ENCODE data around the gene TSPAN7. TPM values are rescaled to one million over a fixed set of nuclear protein-coding genes. Genes with fewer than 3 reads are reported as not detected.

TSPAN7 gene
- total and polyA plus RNA-seq, 4 donors = 6.2 to 71.1 (median 23.7) TPM

GRCh38 chrX:38627683-38628082, 66.3 kb downstream of the TSPAN7 start:
- H3K27ac ChIP-seq (ENCODE audit: low read depth in 1 of 2, low read length in 2 of 2) = no peak overlapping the region
- no peak overlapping the region for H3K4me3 ChIP-seq (ENCODE audit: low read length in 2 of 2)
- H3K4me1 ChIP-seq (ENCODE audit: control insufficient read depth in 1 of 2, insufficient read depth in 2 of 2, low read length in 2 of 2) = no peaks in the 10 kb centered on the region
- no peaks in the 10 kb centered on the region for H3K9me3 ChIP-seq (ENCODE audit: control insufficient read depth, low read length)
- intact Hi-C loops (cut with DNase I) = no loop called here
- DNase-seq (no peak), ATAC-seq (ENCODE audit: low FRiP score) (no peak)
- no peaks in the 10 kb centered on the region for H3K36me3 ChIP-seq (ENCODE audit: control insufficient read depth in 1 of 2, insufficient read depth in 2 of 2, low read length in 1 of 2)
- no peaks in the 10 kb centered on the region for H3K27me3 ChIP-seq (ENCODE audit: control insufficient read depth in 1 of 2, insufficient read depth in 2 of 2, low read length in 1 of 2)

GRCh38 chrX:38628587-38628986, 67.2 kb downstream of the TSPAN7 start:
- Histone ChIP-seq H3K4me1 (ENCODE audit: control insufficient read depth in 1 of 2, insufficient read depth in 2 of 2, low read length in 2 of 2) (no peaks in the 10 kb centered on the region), H3K27ac (ENCODE audit: low read depth in 1 of 2, low read length in 2 of 2) (no peak overlapping the region), H3K9me3 (ENCODE audit: control insufficient read depth, low read length) (no peaks in the 10 kb centered on the region), H3K4me3 (ENCODE audit: low read length in 2 of 2) (no peak overlapping the region), H3K27me3 (ENCODE audit: control insufficient read depth in 1 of 2, insufficient read depth in 2 of 2, low read length in 1 of 2) (no peaks in the 10 kb centered on the region), H3K36me3 (ENCODE audit: control insufficient read depth in 1 of 2, insufficient read depth in 2 of 2, low read length in 1 of 2) (no peaks in the 10 kb centered on the region)
- intact Hi-C loops (cut with DNase I) = no loop called here
- DNase-seq (no peak), ATAC-seq (ENCODE audit: low FRiP score) (no peak)

- Histone ChIP-seq H3K36me3 (ENCODE audit: control insufficient read depth in 1 of 2, insufficient read depth in 2 of 2, low read length in 1 of 2) (no peaks in the 10 kb centered on the region), H3K4me3 (ENCODE audit: low read length in 2 of 2) (no peak overlapping the region), H3K27me3 (ENCODE audit: control insufficient read depth in 1 of 2, insufficient read depth in 2 of 2, low read length in 1 of 2) (no peaks in the 10 kb centered on the region), H3K9me3 (ENCODE audit: control insufficient read depth, low read length) (no peaks in the 10 kb centered on the region), H3K4me1 (ENCODE audit: control insufficient read depth in 1 of 2, insufficient read depth in 2 of 2, low read length in 2 of 2) (no peaks in the 10 kb centered on the region), H3K27ac (ENCODE audit: low read depth in 1 of 2, low read length in 2 of 2) (no peak overlapping the region)
- no peak for ATAC-seq (ENCODE audit: low FRiP score)
- 74 to 76% methylated on average over 2 of the region's 2 CpGs for WGBS, 2 donors
- no peak for DNase-seq
- intact Hi-C loops (cut with DNase I) = no loop called here
These were observed 71.2 kb downstream of the TSPAN7 start for GRCh38 chrX:38632516-38632915.

GRCh38 chrX:38634665-38635064, 73.3 kb downstream of the TSPAN7 start:
- H3K27me3 ChIP-seq (ENCODE audit: control insufficient read depth in 1 of 2, insufficient read depth in 2 of 2, low read length in 1 of 2) = no peaks in the 10 kb centered on the region
- WGBS, 2 donors = 78 to 97% methylated on average over 2 of the region's 2 CpGs
- H3K9me3 ChIP-seq (ENCODE audit: control insufficient read depth, low read length) = no peaks in the 10 kb centered on the region
- intact Hi-C loops (cut with DNase I) = no loop called here
- H3K27ac ChIP-seq (ENCODE audit: low read depth in 1 of 2, low read length in 2 of 2) = no peak overlapping the region
- ATAC-seq (ENCODE audit: low FRiP score) = no peak
- no peak overlapping the region for H3K4me3 ChIP-seq (ENCODE audit: low read length in 2 of 2)
- no peak for DNase-seq
- no peaks in the 10 kb centered on the region for H3K4me1 ChIP-seq (ENCODE audit: control insufficient read depth in 1 of 2, insufficient read depth in 2 of 2, low read length in 2 of 2)
- H3K36me3 ChIP-seq (ENCODE audit: control insufficient read depth in 1 of 2, insufficient read depth in 2 of 2, low read length in 1 of 2) = no peaks in the 10 kb centered on the region

GRCh38 chrX:38636949-38637819, 75.8 kb downstream of the TSPAN7 start:
- WGBS, 2 donors = 27 to 39% methylated on average over 8 of the region's 8 CpGs
- no peak overlapping the region for H3K27ac ChIP-seq (ENCODE audit: low read depth in 1 of 2, low read length in 2 of 2)
- intact Hi-C loops (cut with DNase I) = no loop called here
- no peaks in the 10 kb centered on the region for H3K27me3 ChIP-seq (ENCODE audit: control insufficient read depth in 1 of 2, insufficient read depth in 2 of 2, low read length in 1 of 2)
- no peak for ATAC-seq (ENCODE audit: low FRiP score)
- no peak overlapping the region for H3K4me3 ChIP-seq (ENCODE audit: low read length in 2 of 2)
- H3K9me3 ChIP-seq (ENCODE audit: control insufficient read depth, low read length) = no peaks in the 10 kb centered on the region
- peak in 1 of 2 donors; percentile 56 for DNase-seq
- H3K4me1 ChIP-seq (ENCODE audit: control insufficient read depth in 1 of 2, insufficient read depth in 2 of 2, low read length in 2 of 2) = no peaks in the 10 kb centered on the region
- no peaks in the 10 kb centered on the region for H3K36me3 ChIP-seq (ENCODE audit: control insufficient read depth in 1 of 2, insufficient read depth in 2 of 2, low read length in 1 of 2)

GRCh38 chrX:38638952-38639529, 77.7 kb downstream of the TSPAN7 start:
- no peaks in the 10 kb centered on the region for H3K36me3 ChIP-seq (ENCODE audit: control insufficient read depth in 1 of 2, insufficient read depth in 2 of 2, low read length in 1 of 2)
- no peak for ATAC-seq (ENCODE audit: low FRiP score)
- DNase-seq = no peak
- H3K9me3 ChIP-seq (ENCODE audit: control insufficient read depth, low read length) = no peaks in the 10 kb centered on the region
- H3K4me1 ChIP-seq (ENCODE audit: control insufficient read depth in 1 of 2, insufficient read depth in 2 of 2, low read length in 2 of 2) = no peaks in the 10 kb centered on the region
- no peaks in the 10 kb centered on the region for H3K27me3 ChIP-seq (ENCODE audit: control insufficient read depth in 1 of 2, insufficient read depth in 2 of 2, low read length in 1 of 2)
- no peak overlapping the region for H3K4me3 ChIP-seq (ENCODE audit: low read length in 2 of 2)
- H3K27ac ChIP-seq (ENCODE audit: low read depth in 1 of 2, low read length in 2 of 2) = no peak overlapping the region
- intact Hi-C loops (cut with DNase I) = no loop called here
- 52 to 74% methylated on average over 5 of the region's 5 CpGs for WGBS, 2 donors

- DNase-seq (no peak), ATAC-seq (ENCODE audit: low FRiP score) (no peak)
- H3K4me3 ChIP-seq (ENCODE audit: low read length in 2 of 2) = no peak overlapping the region
- H3K27me3 ChIP-seq (ENCODE audit: control insufficient read depth in 1 of 2, insufficient read depth in 2 of 2, low read length in 1 of 2) = no peaks in the 10 kb centered on the region
- no peaks in the 10 kb centered on the region for H3K9me3 ChIP-seq (ENCODE audit: control insufficient read depth, low read length)
- intact Hi-C loops (cut with DNase I) = no loop called here
- no peaks in the 10 kb centered on the region for H3K36me3 ChIP-seq (ENCODE audit: control insufficient read depth in 1 of 2, insufficient read depth in 2 of 2, low read length in 1 of 2)
- H3K27ac ChIP-seq (ENCODE audit: low read depth in 1 of 2, low read length in 2 of 2) = no peak overlapping the region
- H3K4me1 ChIP-seq (ENCODE audit: control insufficient read depth in 1 of 2, insufficient read depth in 2 of 2, low read length in 2 of 2) = no peaks in the 10 kb centered on the region
These were observed 78.4 kb downstream of the TSPAN7 start for GRCh38 chrX:38639730-38640129.

GRCh38 chrX:38641197-38641596, 79.9 kb downstream of the TSPAN7 start:
- ATAC-seq (ENCODE audit: low FRiP score) = no peak
- 69 to 91% methylated on average over 5 of the region's 5 CpGs for WGBS, 2 donors

GRCh38 chrX:38643903-38644302, 82.6 kb downstream of the TSPAN7 start:
- intact Hi-C loops (cut with DNase I) = no loop called here
- Histone ChIP-seq H3K4me1 (ENCODE audit: control insufficient read depth in 1 of 2, insufficient read depth in 2 of 2, low read length in 2 of 2) (no peaks in the 10 kb centered on the region), H3K36me3 (ENCODE audit: control insufficient read depth in 1 of 2, insufficient read depth in 2 of 2, low read length in 1 of 2) (no peaks in the 10 kb centered on the region), H3K9me3 (ENCODE audit: control insufficient read depth, low read length) (no peaks in the 10 kb centered on the region), H3K27me3 (ENCODE audit: control insufficient read depth in 1 of 2, insufficient read depth in 2 of 2, low read length in 1 of 2) (no peaks in the 10 kb centered on the region), H3K27ac (ENCODE audit: low read depth in 1 of 2, low read length in 2 of 2) (no peak overlapping the region), H3K4me3 (ENCODE audit: low read length in 2 of 2) (no peak overlapping the region)
- 67 to 90% methylated on average over 1 of the region's 1 CpG for WGBS, 2 donors
- ATAC-seq (ENCODE audit: low FRiP score) (no peak), DNase-seq (no peak)

More at GRCh38 chrX:38641197-38641596, 79.9 kb downstream of the TSPAN7 start:
- no peak for DNase-seq
- H3K27me3 ChIP-seq (ENCODE audit: control insufficient read depth in 1 of 2, insufficient read depth in 2 of 2, low read length in 1 of 2) = no peaks in the 10 kb centered on the region
- no peak overlapping the region for H3K4me3 ChIP-seq (ENCODE audit: low read length in 2 of 2)
- no peaks in the 10 kb centered on the region for H3K36me3 ChIP-seq (ENCODE audit: control insufficient read depth in 1 of 2, insufficient read depth in 2 of 2, low read length in 1 of 2)
- H3K4me1 ChIP-seq (ENCODE audit: control insufficient read depth in 1 of 2, insufficient read depth in 2 of 2, low read length in 2 of 2) = no peaks in the 10 kb centered on the region
- H3K9me3 ChIP-seq (ENCODE audit: control insufficient read depth, low read length) = no peaks in the 10 kb centered on the region
- intact Hi-C loops (cut with DNase I) = no loop called here
- H3K27ac ChIP-seq (ENCODE audit: low read depth in 1 of 2, low read length in 2 of 2) = no peak overlapping the region

Data from aorta (tissue), 5 donors.